Neural cell (in vitro differentiated cells): ENCODE measurements around the gene MMS19. TPM values are rescaled to one million over a fixed set of nuclear protein-coding genes. Genes with fewer than 3 reads are reported as not detected.

Experiments
- H2AFZ ChIP-seq: fragments of 200-600, 300-800 bp; sonication (generic), shearing (Covaris generic); 2 replicates; pipeline ENCODE4 v1.6.0; 2014; ENCODE audit warnings: low read depth, mild to moderate bottlenecking, antibody characterized with exemption, low read length, moderate library complexity
- H3F3A ChIP-seq: fragments of 200-600 bp; shearing (Covaris generic); 2 replicates; pipeline ENCODE4 v1.6.1; 2016; ENCODE audit warnings: mild to moderate bottlenecking, moderate library complexity, mixed read lengths, antibody characterized with exemption, low read length; ENCODE audit not compliant: insufficient read depth, poor library complexity, severe bottlenecking
- H3K27ac ChIP-seq: fragments of 200-600, 300-800 bp; sonication (generic), shearing (Covaris generic); 2 replicates; pipeline ENCODE4 v1.5.1; 2014; ENCODE audit warnings: mild to moderate bottlenecking, low read length, moderate library complexity
- H3K27me3 ChIP-seq: fragments of 300-800, 200-600 bp; sonication (generic), shearing (Covaris generic); 2 replicates; pipeline ENCODE4 v1.6.0; 2014; ENCODE audit warnings: mild to moderate bottlenecking, low read depth, low read length, moderate library complexity; ENCODE audit not compliant: insufficient read depth
- H3K36me3 ChIP-seq: fragments of 300-800, 200-600 bp; sonication (generic), shearing (Covaris generic); 2 replicates; pipeline ENCODE4 v1.5.1; 2014; ENCODE audit warnings: mild to moderate bottlenecking, antibody characterized with exemption, low read length, moderate library complexity; ENCODE audit not compliant: insufficient read depth
- H3K4me2 ChIP-seq: fragments of 300-800, 200-600 bp; sonication (generic), shearing (Covaris generic); 2 replicates; pipeline ENCODE4 v1.6.0; 2014; ENCODE audit warnings: mild to moderate bottlenecking, low read length
- H3K4me3 ChIP-seq: fragments of 300-800, 200-600 bp; sonication (generic), shearing (Covaris generic); 2 replicates; pipeline ENCODE4 v1.5.1; 2014; ENCODE audit warnings: mild to moderate bottlenecking, low read length, moderate library complexity
- H3K79me2 ChIP-seq: fragments of 200-600 bp; shearing (Covaris generic); replicated peaks from 2 replicates; pipeline ENCODE4 v1.6.0; 2014; ENCODE audit warnings: mild to moderate bottlenecking, low read length, moderate library complexity; ENCODE audit not compliant: insufficient read depth
- H3K9ac ChIP-seq: fragments of 300-800, 200-600 bp; sonication (generic), shearing (Covaris generic); 2 replicates; pipeline ENCODE4 v1.6.1; 2016; ENCODE audit warnings: mild to moderate bottlenecking, low read length, mixed read lengths
- H3K9me2 ChIP-seq: fragments of 200-600 bp; shearing (Covaris generic); 2 replicates; pipeline ENCODE4 v1.6.1; 2016; ENCODE audit warnings: mild to moderate bottlenecking, low read length, mixed read lengths; ENCODE audit not compliant: insufficient read depth
- H3K9me3 ChIP-seq: fragments of 200-600, 300-800 bp; sonication (generic), shearing (Covaris generic); 2 replicates; pipeline ENCODE4 v1.6.1; 2016; ENCODE audit warnings: mild to moderate bottlenecking, mixed run types, low read length, moderate library complexity, mixed read lengths
- H4K20me1 ChIP-seq: fragments of 200-600 bp; shearing (Covaris generic); 2 replicates; pipeline ENCODE4 v1.6.1; 2016; ENCODE audit warnings: mild to moderate bottlenecking, mixed run types; ENCODE audit not compliant: insufficient read depth
- EP300 ChIP-seq: fragments of 450-650 bp; conservative IDR thresholded peaks from 2 replicates; pipeline ENCODE4 v1.6.1; 2014; ENCODE audit warnings: antibody characterized with exemption, mild to moderate bottlenecking, moderate library complexity; ENCODE audit not compliant: poor library complexity, severe bottlenecking
- EZH2 ChIP-seq: fragments of 200-600, 300-800 bp; shearing (Covaris generic), sonication (generic); IDR thresholded peaks from 2 replicates; pipeline ENCODE4 v1.6.1; 2014; ENCODE audit warnings: antibody characterized with exemption, low read length, borderline replicate concordance, mild to moderate bottlenecking; ENCODE audit not compliant: insufficient read depth, poor library complexity, severe bottlenecking
- MXI1 ChIP-seq: fragments of 450-650 bp; conservative IDR thresholded peaks from 2 replicates; pipeline ENCODE4 v1.6.1; 2014; ENCODE audit warnings: antibody characterized with exemption, mild to moderate bottlenecking; ENCODE audit not compliant: poor library complexity, severe bottlenecking
- POLR2AphosphoS5 ChIP-seq: IDR thresholded peaks from 2 replicates; pipeline ENCODE4 v1.6.1; 2012
- RAD21 ChIP-seq: fragments of 450-650 bp; conservative IDR thresholded peaks from 2 replicates; pipeline ENCODE4 v1.6.1; 2014; ENCODE audit warnings: antibody characterized with exemption, mild to moderate bottlenecking, moderate library complexity
- SMC3 ChIP-seq: fragments of 450-650 bp; conservative IDR thresholded peaks from 2 replicates; pipeline ENCODE4 v1.6.1; 2014; ENCODE audit warnings: antibody characterized with exemption, mild to moderate bottlenecking, moderate library complexity; ENCODE audit not compliant: poor library complexity
- TAF1 ChIP-seq: IDR thresholded peaks from 2 replicates; pipeline ENCODE4 v1.6.1; 2012; ENCODE audit warnings: low read depth
- polyA plus RNA-seq: library from polyadenylated mRNA; depleted of rRNA; stranded (reverse); fragments of >200 nt; gene quantifications from 2 replicates; pipeline ENCODE4 v1.2.3, GENCODE V29; 2014
- TF ChIP-seq, protein P1 (sequence below): IDR thresholded peaks from 2 replicates; pipeline ENCODE4 v1.6.1; 2012; ENCODE audit warnings: borderline replicate concordance
- TF ChIP-seq, protein P2 (sequence below): fragments of 450-650 bp; IDR thresholded peaks from 2 replicates; pipeline ENCODE4 v1.5.1; 2014; ENCODE audit warnings: antibody characterized with exemption, mild to moderate bottlenecking, moderate library complexity; ENCODE audit not compliant: poor library complexity, severe bottlenecking

Gene MMS19
- polyA plus RNA-seq, 1 donor from 2014 or later, result 54.1 TPM

GRCh38 chr10:97533888-97534287, 35.7 kb upstream of the MMS19 start:
- no peaks in the 10 kb centered on the region for H3K9me3 ChIP-seq
- H3K9me2 ChIP-seq, result no peaks in the 10 kb centered on the region
- no peaks in the 10 kb centered on the region for H3F3A ChIP-seq
- H3K4me3 ChIP-seq, result no peak overlapping the region
- H2AFZ ChIP-seq, result no peak overlapping the region
- no peaks in the 10 kb centered on the region for H3K27me3 ChIP-seq
- no peak overlapping the region for H3K4me2 ChIP-seq
- H3K79me2 ChIP-seq, result no peaks in the 10 kb centered on the region
- no peak overlapping the region for H3K27ac ChIP-seq
- no peaks in the 10 kb centered on the region for H3K36me3 ChIP-seq
- H4K20me1 ChIP-seq, result no peaks in the 10 kb centered on the region
- TF ChIP-seq TAF1, result no peak
- TF ChIP-seq SMC3, result no peak
- TF ChIP-seq POLR2AphosphoS5, result no peak
- TF ChIP-seq, protein P1, sequence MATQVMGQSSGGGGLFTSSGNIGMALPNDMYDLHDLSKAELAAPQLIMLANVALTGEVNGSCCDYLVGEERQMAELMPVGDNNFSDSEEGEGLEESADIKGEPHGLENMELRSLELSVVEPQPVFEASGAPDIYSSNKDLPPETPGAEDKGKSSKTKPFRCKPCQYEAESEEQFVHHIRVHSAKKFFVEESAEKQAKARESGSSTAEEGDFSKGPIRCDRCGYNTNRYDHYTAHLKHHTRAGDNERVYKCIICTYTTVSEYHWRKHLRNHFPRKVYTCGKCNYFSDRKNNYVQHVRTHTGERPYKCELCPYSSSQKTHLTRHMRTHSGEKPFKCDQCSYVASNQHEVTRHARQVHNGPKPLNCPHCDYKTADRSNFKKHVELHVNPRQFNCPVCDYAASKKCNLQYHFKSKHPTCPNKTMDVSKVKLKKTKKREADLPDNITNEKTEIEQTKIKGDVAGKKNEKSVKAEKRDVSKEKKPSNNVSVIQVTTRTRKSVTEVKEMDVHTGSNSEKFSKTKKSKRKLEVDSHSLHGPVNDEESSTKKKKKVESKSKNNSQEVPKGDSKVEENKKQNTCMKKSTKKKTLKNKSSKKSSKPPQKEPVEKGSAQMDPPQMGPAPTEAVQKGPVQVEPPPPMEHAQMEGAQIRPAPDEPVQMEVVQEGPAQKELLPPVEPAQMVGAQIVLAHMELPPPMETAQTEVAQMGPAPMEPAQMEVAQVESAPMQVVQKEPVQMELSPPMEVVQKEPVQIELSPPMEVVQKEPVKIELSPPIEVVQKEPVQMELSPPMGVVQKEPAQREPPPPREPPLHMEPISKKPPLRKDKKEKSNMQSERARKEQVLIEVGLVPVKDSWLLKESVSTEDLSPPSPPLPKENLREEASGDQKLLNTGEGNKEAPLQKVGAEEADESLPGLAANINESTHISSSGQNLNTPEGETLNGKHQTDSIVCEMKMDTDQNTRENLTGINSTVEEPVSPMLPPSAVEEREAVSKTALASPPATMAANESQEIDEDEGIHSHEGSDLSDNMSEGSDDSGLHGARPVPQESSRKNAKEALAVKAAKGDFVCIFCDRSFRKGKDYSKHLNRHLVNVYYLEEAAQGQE, result no peak
- no peak for TF ChIP-seq RAD21
- TF ChIP-seq MXI1, result no peak
- TF ChIP-seq EP300, result no peak
- TF ChIP-seq, protein P2, sequence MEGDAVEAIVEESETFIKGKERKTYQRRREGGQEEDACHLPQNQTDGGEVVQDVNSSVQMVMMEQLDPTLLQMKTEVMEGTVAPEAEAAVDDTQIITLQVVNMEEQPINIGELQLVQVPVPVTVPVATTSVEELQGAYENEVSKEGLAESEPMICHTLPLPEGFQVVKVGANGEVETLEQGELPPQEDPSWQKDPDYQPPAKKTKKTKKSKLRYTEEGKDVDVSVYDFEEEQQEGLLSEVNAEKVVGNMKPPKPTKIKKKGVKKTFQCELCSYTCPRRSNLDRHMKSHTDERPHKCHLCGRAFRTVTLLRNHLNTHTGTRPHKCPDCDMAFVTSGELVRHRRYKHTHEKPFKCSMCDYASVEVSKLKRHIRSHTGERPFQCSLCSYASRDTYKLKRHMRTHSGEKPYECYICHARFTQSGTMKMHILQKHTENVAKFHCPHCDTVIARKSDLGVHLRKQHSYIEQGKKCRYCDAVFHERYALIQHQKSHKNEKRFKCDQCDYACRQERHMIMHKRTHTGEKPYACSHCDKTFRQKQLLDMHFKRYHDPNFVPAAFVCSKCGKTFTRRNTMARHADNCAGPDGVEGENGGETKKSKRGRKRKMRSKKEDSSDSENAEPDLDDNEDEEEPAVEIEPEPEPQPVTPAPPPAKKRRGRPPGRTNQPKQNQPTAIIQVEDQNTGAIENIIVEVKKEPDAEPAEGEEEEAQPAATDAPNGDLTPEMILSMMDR, result no peak
- TF ChIP-seq EZH2, result no peak
- H3K9ac ChIP-seq, result no peak overlapping the region

- H3K79me2 ChIP-seq, result no peaks in the 10 kb centered on the region
- H3K9me3 ChIP-seq, result no peaks in the 10 kb centered on the region
- H3K9ac ChIP-seq, result no peak overlapping the region
- peak; percentile 11 for TF ChIP-seq POLR2AphosphoS5
- TF ChIP-seq TAF1, result no peak
- TF ChIP-seq MXI1, result peak; percentile 28
- no peaks in the 10 kb centered on the region for H4K20me1 ChIP-seq
- no peaks in the 10 kb centered on the region for H3K27me3 ChIP-seq
- peak overlapping the region; percentile 34 for H3K27ac ChIP-seq
- no peak overlapping the region for H3K4me2 ChIP-seq
- H3K4me3 ChIP-seq, result no peak overlapping the region
- no peaks in the 10 kb centered on the region for H3F3A ChIP-seq
- no peak overlapping the region for H2AFZ ChIP-seq
- H3K9me2 ChIP-seq, result no peaks in the 10 kb centered on the region
- no peaks in the 10 kb centered on the region for H3K36me3 ChIP-seq
Measured at GRCh38 chr10:97532935-97533671, 34.9 kb upstream of the MMS19 start.
